Astrocyte (in vitro differentiated cells and primary cell): ENCODE measurements around the gene KRTAP9-7. TPM values are rescaled to one million over a fixed set of nuclear protein-coding genes. Genes with fewer than 3 reads are reported as not detected.
"Not testable (repeated sequence)": the region's sequence is repeated elsewhere in the genome, so short reads cannot be mapped to it uniquely, and the experiment has no call there.

Experiments used
- DNase-seq: peaks from one replicate; pipeline ENCODE4 v3.0.0-alpha.2; 2010; ENCODE audit warnings: low read depth
- FAIRE-seq: peaks from 2 replicates; lab custom pipeline; 2011; peaks lifted over from hg19 to GRCh38; lab: Jason Lieb, UNC
- H2AFZ ChIP-seq: 2 replicates; pipeline ENCODE4 v1.6.0; 2012; ENCODE audit warnings: low read depth, low read length, inconsistent platforms
- H3K27ac ChIP-seq: 2 replicates; pipeline ENCODE4 v1.5.1; 2011; ENCODE audit warnings: low read depth, low read length, inconsistent platforms
- H3K27me3 ChIP-seq: 2 replicates; pipeline ENCODE4 v1.6.0; 2011; ENCODE audit warnings: low read length, inconsistent platforms; ENCODE audit not compliant: insufficient read depth
- H3K36me3 ChIP-seq: 2 replicates; pipeline ENCODE4 v1.5.1; 2011; ENCODE audit warnings: low read length, inconsistent platforms; ENCODE audit not compliant: insufficient read depth
- H3K4me1 ChIP-seq: 2 replicates; pipeline ENCODE4 v1.5.1; 2011; ENCODE audit warnings: low read length, inconsistent platforms; ENCODE audit not compliant: insufficient read depth
- H3K4me2 ChIP-seq: 2 replicates; pipeline ENCODE4 v1.6.0; 2012; ENCODE audit warnings: low read length, inconsistent platforms
- H3K4me3 ChIP-seq: 2 replicates; pipeline ENCODE4 v1.5.1; 2011; ENCODE audit warnings: low read depth, mild to moderate bottlenecking, low read length, inconsistent platforms; ENCODE audit not compliant: insufficient read depth
- H3K79me2 ChIP-seq: 2 replicates; pipeline ENCODE4 v1.6.0; 2012; ENCODE audit warnings: mild to moderate bottlenecking, low read length, inconsistent platforms; ENCODE audit not compliant: insufficient read depth
- H3K9ac ChIP-seq: 2 replicates; pipeline ENCODE4 v1.6.0; 2012; ENCODE audit warnings: mild to moderate bottlenecking, low read length, inconsistent platforms
- H3K9me3 ChIP-seq: 2 replicates; pipeline ENCODE4 v1.5.1; 2012; ENCODE audit warnings: low read depth, mild to moderate bottlenecking, low read length, inconsistent platforms; ENCODE audit not compliant: insufficient read depth
- H4K20me1 ChIP-seq: 2 replicates; pipeline ENCODE4 v1.6.0; 2012; ENCODE audit warnings: low read length, inconsistent platforms; ENCODE audit not compliant: insufficient read depth
- H3K27ac Mint-ChIP-seq: one replicate; pipeline ENCODE4 v1.8.0; 2021; ENCODE audit warnings: mild to moderate bottlenecking, mixed read lengths; ENCODE audit not compliant: unreplicated experiment
- H3K27me3 Mint-ChIP-seq: one replicate; pipeline ENCODE4 v1.8.0; 2021; ENCODE audit warnings: low read depth, mixed read lengths; ENCODE audit not compliant: unreplicated experiment
- H3K36me3 Mint-ChIP-seq: one replicate; pipeline ENCODE4 v1.8.0; 2021; ENCODE audit warnings: low read depth, mixed read lengths; ENCODE audit not compliant: unreplicated experiment
- H3K4me1 Mint-ChIP-seq: one replicate; pipeline ENCODE4 v1.8.0; 2021; ENCODE audit warnings: low read depth, mixed read lengths; ENCODE audit not compliant: unreplicated experiment
- H3K4me3 Mint-ChIP-seq: one replicate; pipeline ENCODE4 v1.8.0; 2021; ENCODE audit warnings: mild to moderate bottlenecking, moderate library complexity, mixed read lengths; ENCODE audit not compliant: unreplicated experiment
- H3K9me3 Mint-ChIP-seq: one replicate; pipeline ENCODE4 v1.8.0; 2021; ENCODE audit warnings: mild to moderate bottlenecking, mixed read lengths; ENCODE audit not compliant: unreplicated experiment
- CTCF ChIP-seq: IDR thresholded peaks from 2 replicates; pipeline ENCODE4 v1.5.1; 2011; ENCODE audit warnings: low read depth, mild to moderate bottlenecking, inconsistent platforms, low read length, moderate library complexity; ENCODE audit not compliant: insufficient read depth
- EZH2 ChIP-seq: IDR thresholded peaks from 2 replicates; pipeline ENCODE4 v1.6.1; 2012; ENCODE audit warnings: mild to moderate bottlenecking, low read length, inconsistent platforms; ENCODE audit not compliant: insufficient read depth
- total RNA-seq: library from RNA; stranded (reverse); gene quantifications from 2 replicates; pipeline ENCODE4 v1.2.1, GENCODE V29; 2021

Gene KRTAP9-7
- total RNA-seq, 1 donor from 2014 or later: not detected

- TF ChIP-seq EZH2 (no peak), CTCF (no peak)
These were observed 45.4 kb upstream of the KRTAP9-7 start for GRCh38 chr17:41230094-41230493.

GRCh38 chr17:41231731-41232130, 43.8 kb upstream of the KRTAP9-7 start:
- Histone ChIP-seq H3K4me3 (no peak overlapping the region), H3K27ac (no peak overlapping the region), H3K79me2 (no peaks in the 10 kb centered on the region), H2AFZ (no peak overlapping the region), H3K27me3 (peaks cover 8% of the 10 kb centered on the region), H3K4me1 (no peaks in the 10 kb centered on the region), H3K9ac (no peak overlapping the region), H4K20me1 (no peaks in the 10 kb centered on the region), H3K4me2 (no peak overlapping the region), H3K9me3 (no peaks in the 10 kb centered on the region), H3K36me3 (no peaks in the 10 kb centered on the region)
- H3K27me3 Mint-ChIP-seq: peaks cover 22% of the 10 kb centered on the region
- DNase-seq (no peak), FAIRE-seq (no peak)
- no peaks in the 10 kb centered on the region for H3K36me3 Mint-ChIP-seq
- TF ChIP-seq EZH2: no peak
- no peak for TF ChIP-seq CTCF
- H3K9me3 Mint-ChIP-seq: peaks cover 2% of the 10 kb centered on the region
- H3K4me1 Mint-ChIP-seq: no peaks in the 10 kb centered on the region
- H3K4me3 Mint-ChIP-seq: no peak overlapping the region
- H3K27ac Mint-ChIP-seq: no peak overlapping the region

More at GRCh38 chr17:41230094-41230493, 45.4 kb upstream of the KRTAP9-7 start:
- H3K79me2 ChIP-seq: no peaks in the 10 kb centered on the region
- Mint-ChIP-seq H3K9me3 (peaks cover 2% of the 10 kb centered on the region), H3K27ac (no peak overlapping the region), H3K4me1 (no peaks in the 10 kb centered on the region), H3K27me3 (peaks cover 24% of the 10 kb centered on the region), H3K4me3 (no peak overlapping the region), H3K36me3 (no peaks in the 10 kb centered on the region)
- no peaks in the 10 kb centered on the region for H3K36me3 ChIP-seq
- H3K27me3 ChIP-seq: peaks cover 4% of the 10 kb centered on the region
- no peaks in the 10 kb centered on the region for H3K9me3 ChIP-seq
- H3K4me3 ChIP-seq: no peak overlapping the region
- DNase-seq (no peak), FAIRE-seq (no peak)
- no peak overlapping the region for H3K4me2 ChIP-seq
- no peak overlapping the region for H2AFZ ChIP-seq
- no peaks in the 10 kb centered on the region for H3K4me1 ChIP-seq
- H3K9ac ChIP-seq: no peak overlapping the region
- H3K27ac ChIP-seq: no peak overlapping the region
- no peaks in the 10 kb centered on the region for H4K20me1 ChIP-seq

- H3K9ac ChIP-seq, H3K4me1 ChIP-seq, H3K4me3 ChIP-seq, H3K4me1 Mint-ChIP-seq, H2AFZ ChIP-seq, DNase-seq, H3K27ac Mint-ChIP-seq, H3K4me3 Mint-ChIP-seq, H3K36me3 ChIP-seq, H3K4me2 ChIP-seq, H4K20me1 ChIP-seq, H3K36me3 Mint-ChIP-seq, FAIRE-seq, H3K27ac ChIP-seq, H3K27me3 ChIP-seq, H3K9me3 ChIP-seq, H3K79me2 ChIP-seq, H3K9me3 Mint-ChIP-seq: not testable (repeated sequence)
- peaks cover 27% of the 10 kb centered on the region for H3K27me3 Mint-ChIP-seq
These were observed 42.9 kb upstream of the KRTAP9-7 start, which contains the start of gene KRTAP9-3 for GRCh38 chr17:41232399-41233105. Gene KRTAP9-3 (plus strand): TSS chr17:41232449. CDS start chr17:41232502, 53 bp downstream.

- H3K27ac ChIP-seq, H2AFZ ChIP-seq, H3K4me1 Mint-ChIP-seq, H3K4me1 ChIP-seq, H3K4me3 ChIP-seq, H3K4me2 ChIP-seq, H3K9ac ChIP-seq, H3K9me3 ChIP-seq, H3K27ac Mint-ChIP-seq, FAIRE-seq, H4K20me1 ChIP-seq, H3K79me2 ChIP-seq, H3K36me3 ChIP-seq, H3K36me3 Mint-ChIP-seq, H3K4me3 Mint-ChIP-seq, H3K27me3 ChIP-seq, H3K9me3 Mint-ChIP-seq, DNase-seq: not testable (repeated sequence)
- H3K27me3 Mint-ChIP-seq: peaks cover 24% of the 10 kb centered on the region
These were observed 38.4 kb upstream of the KRTAP9-7 start for GRCh38 chr17:41237116-41237515.
